ENCODE data around the gene COL4A5.

COL4A5 gene

GRCh38 chrX:108737754-108738153 lies 298.1 kb downstream of the COL4A5 start:
- in situ Hi-C loops (cut with MboI; ENCODE audit: low sequenced_read_pairs), result no loop called here

DNA sequence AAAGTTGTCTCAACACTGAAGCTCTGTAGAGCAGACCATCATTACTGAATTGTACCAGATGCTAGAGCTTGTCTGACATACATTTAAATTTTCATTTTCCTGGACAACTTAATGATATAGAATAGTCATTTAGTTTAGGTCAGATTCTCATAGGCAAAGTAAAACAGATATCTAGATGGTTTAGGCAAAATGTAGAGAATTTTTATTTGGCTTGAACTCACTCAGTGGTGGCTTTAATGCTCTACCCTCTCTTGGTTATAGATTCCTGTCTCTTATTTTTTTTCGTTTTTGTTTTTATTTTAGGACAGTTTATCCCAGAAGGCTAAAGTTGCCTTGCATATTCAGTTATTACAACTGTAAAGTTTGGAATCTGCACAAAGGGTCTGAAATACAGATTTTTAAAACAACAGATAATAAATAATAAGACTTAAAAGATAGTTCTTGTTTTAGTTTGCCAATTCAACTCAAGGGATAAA lies 300.7 kb downstream of the COL4A5 start:
- in situ Hi-C loops (cut with MboI; ENCODE audit: low sequenced_read_pairs), result no loop called here
